LNCaP clone FGC (cell line): ENCODE data around the gene USP38.

Source experiments
- DNase-seq: peaks from one replicate; pipeline ENCODE4 v3.0.0-alpha.2; 2011; ENCODE audit warnings: low read depth
- H3K4me3 ChIP-seq: 2 replicates; pipeline ENCODE4 v1.5.1; 2011; ENCODE audit warnings: mild to moderate bottlenecking, low read depth, low read length, control low read depth
- TF ChIP-seq, protein P1 (sequence below): IDR thresholded peaks from 2 replicates; pipeline ENCODE4 v1.5.1; 2012; ENCODE audit warnings: mild to moderate bottlenecking; ENCODE audit not compliant: control insufficient read depth, insufficient read depth; ENCODE audit errors: extremely low read depth

Gene USP38

DNA sequence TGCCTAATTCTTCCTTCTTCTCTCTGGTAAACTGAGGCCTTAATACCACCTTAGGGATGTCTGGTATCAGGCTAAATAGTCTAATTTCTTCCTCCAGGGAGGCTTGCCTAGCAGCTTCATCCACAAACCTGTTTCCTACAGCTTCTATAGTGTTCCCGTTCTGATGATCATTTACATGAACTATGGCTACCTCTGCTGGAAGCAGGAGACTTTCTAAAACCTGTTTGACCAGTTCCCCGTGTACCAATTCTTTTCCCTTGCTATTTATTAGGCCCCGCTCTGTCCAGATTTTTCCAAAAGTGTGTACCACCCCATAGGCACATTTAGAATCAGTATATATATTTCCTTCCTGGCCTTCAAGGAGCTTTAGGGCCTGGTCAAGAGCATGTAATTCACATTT, 5.8 kb upstream of the USP38 start:
- TF ChIP-seq, protein P1, sequence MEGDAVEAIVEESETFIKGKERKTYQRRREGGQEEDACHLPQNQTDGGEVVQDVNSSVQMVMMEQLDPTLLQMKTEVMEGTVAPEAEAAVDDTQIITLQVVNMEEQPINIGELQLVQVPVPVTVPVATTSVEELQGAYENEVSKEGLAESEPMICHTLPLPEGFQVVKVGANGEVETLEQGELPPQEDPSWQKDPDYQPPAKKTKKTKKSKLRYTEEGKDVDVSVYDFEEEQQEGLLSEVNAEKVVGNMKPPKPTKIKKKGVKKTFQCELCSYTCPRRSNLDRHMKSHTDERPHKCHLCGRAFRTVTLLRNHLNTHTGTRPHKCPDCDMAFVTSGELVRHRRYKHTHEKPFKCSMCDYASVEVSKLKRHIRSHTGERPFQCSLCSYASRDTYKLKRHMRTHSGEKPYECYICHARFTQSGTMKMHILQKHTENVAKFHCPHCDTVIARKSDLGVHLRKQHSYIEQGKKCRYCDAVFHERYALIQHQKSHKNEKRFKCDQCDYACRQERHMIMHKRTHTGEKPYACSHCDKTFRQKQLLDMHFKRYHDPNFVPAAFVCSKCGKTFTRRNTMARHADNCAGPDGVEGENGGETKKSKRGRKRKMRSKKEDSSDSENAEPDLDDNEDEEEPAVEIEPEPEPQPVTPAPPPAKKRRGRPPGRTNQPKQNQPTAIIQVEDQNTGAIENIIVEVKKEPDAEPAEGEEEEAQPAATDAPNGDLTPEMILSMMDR, result peak; percentile 38
- DNase-seq, result peak; percentile 48

GRCh38 chr4:143183513-143184216, 1.1 kb upstream of the USP38 start:
- DNase-seq, result no peak
- TF ChIP-seq, protein P1, result no peak
- peak overlapping the region; percentile 78 for H3K4me3 ChIP-seq

More for the DNA sequence above, 5.8 kb upstream of the USP38 start:
- H3K4me3 ChIP-seq, result no peak overlapping the region

DNA sequence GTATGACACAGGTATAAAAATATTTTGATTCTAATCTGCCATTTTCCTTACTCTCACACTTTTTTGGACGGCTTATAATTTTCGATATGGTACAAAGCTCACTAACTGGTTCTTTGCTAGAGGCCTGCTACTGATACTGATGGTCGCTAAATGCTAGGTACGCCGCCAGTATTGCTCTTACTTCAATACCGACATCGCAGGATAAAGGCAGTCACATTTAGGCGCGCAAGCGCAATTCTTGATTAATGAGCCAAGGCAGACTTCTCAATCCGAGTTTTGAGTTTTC, 557 bp upstream of the USP38 start:
- TF ChIP-seq, protein P1, result no peak
- no peak for DNase-seq
- peak overlapping the region; percentile 78 for H3K4me3 ChIP-seq

DNA sequence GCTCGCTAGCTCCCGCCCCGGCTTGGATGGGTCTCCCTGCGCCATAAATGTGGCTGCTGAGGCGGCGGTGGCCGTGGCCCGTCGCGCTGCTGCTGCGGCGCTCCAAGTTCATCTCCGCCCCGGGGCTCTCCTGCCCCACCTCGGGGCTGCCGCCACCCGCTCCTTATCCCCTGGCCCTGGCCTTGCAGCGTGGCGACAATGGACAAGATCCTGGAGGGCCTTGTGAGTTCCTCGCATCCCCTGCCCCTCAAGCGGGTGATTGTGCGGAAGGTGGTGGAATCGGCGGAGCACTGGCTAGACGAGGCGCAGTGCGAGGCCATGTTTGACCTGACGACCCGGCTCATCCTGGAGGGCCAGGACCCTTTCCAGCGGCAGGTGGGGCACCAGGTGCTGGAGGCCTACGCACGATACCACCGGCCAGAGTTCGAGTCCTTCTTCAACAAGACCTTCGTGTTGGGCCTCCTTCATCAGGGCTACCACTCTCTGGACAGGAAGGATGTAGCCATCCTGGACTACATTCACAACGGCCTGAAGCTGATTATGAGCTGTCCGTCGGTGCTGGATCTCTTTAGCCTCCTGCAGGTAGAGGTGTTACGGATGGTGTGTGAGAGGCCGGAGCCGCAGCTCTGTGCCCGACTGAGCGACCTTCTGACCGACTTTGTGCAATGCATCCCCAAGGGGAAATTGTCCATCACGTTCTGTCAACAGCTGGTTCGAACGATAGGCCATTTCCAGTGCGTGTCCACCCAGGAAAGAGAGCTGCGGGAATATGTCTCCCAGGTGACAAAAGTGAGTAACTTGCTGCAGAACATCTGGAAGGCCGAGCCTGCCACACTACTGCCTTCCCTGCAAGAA, 763 bp downstream of the USP38 start:
- DNase-seq, result no peak
- H3K4me3 ChIP-seq, result peak overlapping the region; percentile 78
- TF ChIP-seq, protein P1, result no peak

GRCh38 chr4:143186212-143186611, 1.5 kb downstream of the USP38 start:
- no peak for DNase-seq
- TF ChIP-seq, protein P1, result no peak
- peak overlapping the region; percentile 78 for H3K4me3 ChIP-seq

GRCh38 chr4:143186649-143187048, 1.9 kb downstream of the USP38 start:
- no peak for DNase-seq
- H3K4me3 ChIP-seq, result peak overlapping the region; percentile 78
- TF ChIP-seq, protein P1, result no peak
